Pancreas (tissue), 10 donors: Measurements from ENCODE around the gene PPFIBP1. TPM values are rescaled to one million over a fixed set of nuclear protein-coding genes. Genes with fewer than 3 reads are reported as not detected.

ENCODE experiments used
- ATAC-seq, 4 donors: fragments of 200-7000 bp; cut with Tn5 transposase; one replicate each; pipeline versions ENCODE4 v1.8.0 to v1.9.1; 2020; ENCODE audit warnings: mild to moderate bottlenecking in 4 of 4, moderate library complexity in 4 of 4
- DNase-seq, 6 donors: peaks; one replicate each; pipeline ENCODE4 v3.0.0-alpha.2; 2020
- FAIRE-seq: peaks from 2 replicates; lab custom pipeline; 2012; peaks lifted over from hg19 to GRCh38; lab: Jason Lieb, UNC
- H3K27ac ChIP-seq, 4 donors: fragments of 200-600 bp; sonication (generic); 1 replicate in 3 of 4; 2 replicates in 1 of 4; pipeline versions ENCODE4 v1.5.0 to v1.8.0; 2020
- H3K27me3 ChIP-seq, 4 donors: fragments of 200-600 bp; one replicate each; pipeline ENCODE4 v1.8.0; 2021
- H3K36me3 ChIP-seq, 3 donors: fragments of 200-600 bp; sonication (generic) in 1 of 3; one replicate each; pipeline versions ENCODE4 v1.5.0 to v1.8.0; 2020 to 2021
- H3K4me1 ChIP-seq, 3 donors: fragments of 200-600 bp; one replicate each; pipeline ENCODE4 v1.8.0; 2021
- H3K4me3 ChIP-seq, 4 donors: fragments of 200-600 bp; sonication (generic) in 2 of 4; one replicate each; pipeline versions ENCODE4 v1.5.0 to v1.8.0; 2020 to 2021
- H3K9me3 ChIP-seq, 4 donors: fragments of 200-600 bp; one replicate each; pipeline ENCODE4 v1.8.0; 2021
- WGBS, 2 donors: extraction: QIAGEN DNeasy Blood & Tissue Kit; methylation state at CpG; one replicate each; pipeline ENCODE4 v1.1.7; 2013; 5-methylcytosine and 5-hydroxymethylcytosine counted together
- intact Hi-C, 3 donors: fragments of 100-400 bp; cut with DNase I; formaldehyde crosslinking; loops; one replicate each; pipeline versions ENCODE4 v1.11.1 to v1.14.2; 2022
- polyA plus RNA-seq, 2 donors: library from polyadenylated mRNA; stranded (reverse); fragments of 200-250 nt; gene quantifications; one replicate each; pipeline ENCODE4 v1.2.3, GENCODE V29; 2013
- total RNA-seq, 6 donors: library from RNA; stranded (reverse); fragmentation: NEBNext Ultra II Directional in 4 of 6; extraction: Animal tissue kit (Norgen Biotek cat#: 25700) in 4 of 6; gene quantifications; one replicate each; pipeline versions ENCODE4 v1.2.1 to v1.2.4, GENCODE V29; 2021 to 2023
- TF ChIP-seq, protein P1 (sequence below), 4 donors: fragments of 200-600 bp; sonication (generic) in 3 of 4; IDR thresholded peaks; one replicate each; pipeline versions ENCODE4 v1.5.0 to v1.8.0; 2021; ENCODE audit warnings: antibody characterized with exemption in 4 of 4
- donor health status: healthy with polysubstance abuse.
- donor health status: DM: no; HTN: no; CAD: no; lungs with moderate emphysema.
- donor health status: DM: no; HTN: no; CAD: no.
- donor health status: control.
- donor health status: control.
- donor health status: Bipolar disorder and iron deficiency.
- donor health status: DM: yes; HTN: yes; CAD: no.
- donor health status: DM: no; HTN: no; CAD: no.
- donor health status: DM: no; HTN: no; CAD: no.
- donor health status: DM: yes; HTN: yes; CAD: no.

Gene PPFIBP1
- total and polyA plus RNA-seq, 8 donors, result 12.1 to 50.3 (median 32.9) TPM

DNA sequence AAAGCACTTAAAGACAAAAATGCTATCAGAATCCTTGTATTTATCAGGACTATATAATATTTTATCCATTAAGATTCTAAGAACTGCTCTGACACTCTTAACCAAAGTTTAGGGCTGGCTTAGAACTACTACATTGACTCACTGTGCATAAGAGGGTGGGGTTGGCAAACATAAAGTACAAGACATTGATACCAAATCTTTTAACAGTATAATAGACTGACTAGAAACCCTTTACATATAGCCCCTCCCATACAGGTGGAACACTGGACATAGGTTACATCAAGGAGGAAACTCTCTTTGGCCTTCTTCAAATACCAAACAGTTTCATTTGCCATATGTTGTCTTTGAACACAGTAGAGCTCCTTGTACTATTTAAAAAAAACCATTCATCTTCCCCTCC is 156.6 kb downstream of the PPFIBP1 start:
- no peaks in the 10 kb centered on the region for H3K9me3 ChIP-seq
- ATAC-seq, result peak in 1 of 4 donors; percentile 51
- intact Hi-C loops, result no loop called here
- H3K36me3 ChIP-seq, result peaks cover 0 to 42% (median 7%) of the 10 kb centered on the region in 3 donors
- no peak overlapping the region for H3K4me3 ChIP-seq
- TF ChIP-seq, protein P1, sequence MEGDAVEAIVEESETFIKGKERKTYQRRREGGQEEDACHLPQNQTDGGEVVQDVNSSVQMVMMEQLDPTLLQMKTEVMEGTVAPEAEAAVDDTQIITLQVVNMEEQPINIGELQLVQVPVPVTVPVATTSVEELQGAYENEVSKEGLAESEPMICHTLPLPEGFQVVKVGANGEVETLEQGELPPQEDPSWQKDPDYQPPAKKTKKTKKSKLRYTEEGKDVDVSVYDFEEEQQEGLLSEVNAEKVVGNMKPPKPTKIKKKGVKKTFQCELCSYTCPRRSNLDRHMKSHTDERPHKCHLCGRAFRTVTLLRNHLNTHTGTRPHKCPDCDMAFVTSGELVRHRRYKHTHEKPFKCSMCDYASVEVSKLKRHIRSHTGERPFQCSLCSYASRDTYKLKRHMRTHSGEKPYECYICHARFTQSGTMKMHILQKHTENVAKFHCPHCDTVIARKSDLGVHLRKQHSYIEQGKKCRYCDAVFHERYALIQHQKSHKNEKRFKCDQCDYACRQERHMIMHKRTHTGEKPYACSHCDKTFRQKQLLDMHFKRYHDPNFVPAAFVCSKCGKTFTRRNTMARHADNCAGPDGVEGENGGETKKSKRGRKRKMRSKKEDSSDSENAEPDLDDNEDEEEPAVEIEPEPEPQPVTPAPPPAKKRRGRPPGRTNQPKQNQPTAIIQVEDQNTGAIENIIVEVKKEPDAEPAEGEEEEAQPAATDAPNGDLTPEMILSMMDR (IDR thresholded peaks at IDR 0.05), result no peak
- H3K27ac ChIP-seq, result no peak overlapping the region
- DNase-seq, result no peak
- FAIRE-seq, result no peak
- H3K27me3 ChIP-seq, result no peaks in the 10 kb centered on the region
- no peaks in the 10 kb centered on the region for H3K4me1 ChIP-seq

DNA sequence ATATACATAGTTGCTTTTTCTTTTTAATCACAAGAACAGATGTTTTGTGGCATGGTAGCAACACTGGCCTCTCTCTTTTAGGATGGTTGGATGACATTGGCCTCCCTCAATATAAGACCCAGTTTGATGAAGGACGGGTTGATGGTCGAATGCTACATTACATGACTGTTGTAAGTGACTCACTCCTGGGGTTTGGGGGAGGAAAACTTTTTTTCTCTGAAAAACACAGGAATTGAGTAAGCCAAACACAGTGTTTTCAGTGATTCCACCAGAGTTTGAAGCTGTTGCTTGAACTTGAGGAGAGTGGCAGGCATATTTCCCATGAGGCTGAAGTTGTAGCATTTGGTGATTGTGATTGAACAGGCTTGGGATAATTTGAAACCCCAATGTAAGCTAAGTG is 158.5 kb downstream of the PPFIBP1 start:
- Histone ChIP-seq H3K27ac (no peak overlapping the region), H3K9me3 (no peaks in the 10 kb centered on the region), H3K27me3 (no peaks in the 10 kb centered on the region), H3K36me3 (peaks cover 0 to 28% (median 0%) of the 10 kb centered on the region in 3 donors), H3K4me3 (no peak overlapping the region), H3K4me1 (no peaks in the 10 kb centered on the region)
- WGBS, 2 donors, result 93 to 95% methylated on average over 2 of the region's 2 CpGs
- no peak for FAIRE-seq
- DNase-seq, result no peak
- TF ChIP-seq, protein P1 (IDR thresholded peaks at IDR 0.05), result no peak
- no peak for ATAC-seq
- intact Hi-C loops, result no loop called here

DNA sequence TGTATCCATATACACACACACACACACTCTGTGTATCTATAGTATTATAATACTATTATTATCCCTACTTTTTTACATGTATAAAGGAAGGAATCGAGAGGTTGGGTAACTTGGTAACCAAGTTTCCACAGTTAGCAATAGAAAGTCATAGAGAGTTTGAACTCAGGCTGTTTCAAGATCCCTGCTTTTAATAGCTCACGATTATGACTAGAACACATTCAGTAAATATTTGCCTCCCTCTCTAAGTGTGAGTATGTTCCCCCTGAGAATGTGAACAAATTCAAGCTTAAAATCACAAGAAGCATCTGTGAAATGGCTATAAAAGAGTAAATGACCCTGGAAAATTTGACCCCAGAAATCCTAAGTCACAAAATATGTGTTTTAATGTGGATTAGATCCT is 161.3 kb downstream of the PPFIBP1 start:
- no peaks in the 10 kb centered on the region for H3K9me3 ChIP-seq
- 68 to 72% methylated on average over 2 of the region's 2 CpGs for WGBS, 2 donors
- H3K4me1 ChIP-seq, result no peaks in the 10 kb centered on the region
- peaks cover 0 to 35% (median 4%) of the 10 kb centered on the region in 3 donors for H3K36me3 ChIP-seq
- TF ChIP-seq, protein P1 (IDR thresholded peaks at IDR 0.05), result no peak
- no peak overlapping the region for H3K27ac ChIP-seq
- H3K4me3 ChIP-seq, result no peak overlapping the region
- ATAC-seq (no peak), DNase-seq (no peak), FAIRE-seq (no peak)
- no peaks in the 10 kb centered on the region for H3K27me3 ChIP-seq
- intact Hi-C loops, result no loop called here

DNA sequence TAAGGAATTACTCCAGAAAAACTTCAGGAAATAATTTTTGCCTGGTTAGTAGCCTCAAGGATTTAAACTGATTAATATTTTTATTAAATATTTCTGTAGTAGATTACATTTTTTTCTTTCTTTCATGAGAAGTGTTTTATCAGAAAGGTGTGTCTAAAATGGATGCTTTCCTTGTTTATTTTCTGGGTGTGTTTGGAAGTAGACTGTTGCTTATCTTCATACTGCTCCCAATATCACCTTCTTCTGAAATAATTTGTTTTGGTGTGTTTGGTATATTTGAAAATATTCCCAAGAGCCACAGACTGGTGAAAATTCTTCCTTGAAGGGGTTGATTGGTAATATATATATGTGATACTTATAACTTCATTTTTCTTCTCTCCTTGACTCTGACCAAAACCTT is 162.1 kb downstream of the PPFIBP1 start:
- FAIRE-seq, result no peak
- no peak for ATAC-seq
- H3K36me3 ChIP-seq, result peaks cover 0 to 36% (median 4%) of the 10 kb centered on the region in 3 donors

DNA sequence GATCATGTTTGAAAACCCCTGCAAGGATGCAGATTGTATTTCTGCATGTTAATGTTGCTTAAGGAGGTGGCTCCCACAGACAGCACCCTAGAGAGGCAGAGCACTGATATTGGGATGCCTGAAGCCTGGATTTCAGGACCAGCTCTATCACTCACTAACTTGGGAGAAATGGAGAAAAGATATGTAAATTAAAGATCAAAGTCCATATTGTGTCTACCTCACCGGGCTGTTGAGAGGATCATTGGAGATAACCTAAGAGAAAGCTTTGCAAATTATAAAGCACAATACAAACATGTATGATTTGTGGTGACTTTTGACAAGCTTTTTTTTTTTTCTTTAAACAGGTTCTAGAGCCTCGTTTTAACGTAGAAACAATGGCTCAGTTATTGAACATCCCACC is 164.7 kb downstream of the PPFIBP1 start:
- 64 to 68% methylated on average over 3 of the region's 3 CpGs for WGBS, 2 donors
- intact Hi-C loops, result no loop called here
- no peak overlapping the region for H3K4me3 ChIP-seq
- no peaks in the 10 kb centered on the region for H3K4me1 ChIP-seq
- DNase-seq (no peak), FAIRE-seq (no peak), ATAC-seq (no peak)
- TF ChIP-seq, protein P1 (IDR thresholded peaks at IDR 0.05), result no peak
- H3K27me3 ChIP-seq, result no peaks in the 10 kb centered on the region
- no peak overlapping the region for H3K27ac ChIP-seq
- no peaks in the 10 kb centered on the region for H3K9me3 ChIP-seq
- H3K36me3 ChIP-seq, result peaks cover 0 to 49% (median 11%) of the 10 kb centered on the region in 3 donors

More for the DNA sequence above, 162.1 kb downstream of the PPFIBP1 start:
- TF ChIP-seq, protein P1 (IDR thresholded peaks at IDR 0.05), result no peak
- intact Hi-C loops, result no loop called here
- no peaks in the 10 kb centered on the region for H3K4me1 ChIP-seq
- H3K9me3 ChIP-seq, result no peaks in the 10 kb centered on the region
- no peak for DNase-seq
- no peaks in the 10 kb centered on the region for H3K27me3 ChIP-seq
- H3K4me3 ChIP-seq, result no peak overlapping the region
- H3K27ac ChIP-seq, result no peak overlapping the region
